H9 (cell line): ENCODE data around the gene ARMC9. TPM values are rescaled to one million over a fixed set of nuclear protein-coding genes. Genes with fewer than 3 reads are reported as not detected.

Experiments used
- DNase-seq: peaks from one replicate; pipeline ENCODE4 v3.0.0-alpha.2; 2017
- H2AFZ ChIP-seq: one replicate; pipeline ENCODE4 v1.6.1; 2013; ENCODE audit warnings: mild to moderate bottlenecking, low read length, control low read depth, moderate library complexity
- H2AK5ac ChIP-seq: 2 replicates; pipeline ENCODE4 v1.6.1; 2013; ENCODE audit warnings: low read length, control low read depth, mixed read lengths; ENCODE audit not compliant: insufficient read length
- H2BK120ac ChIP-seq: one replicate; pipeline ENCODE4 v1.6.1; 2013; ENCODE audit warnings: low read depth, mild to moderate bottlenecking, low read length, control low read depth, inconsistent platforms; ENCODE audit not compliant: poor library complexity, severe bottlenecking
- H2BK12ac ChIP-seq: 2 replicates; pipeline ENCODE4 v1.6.1; 2013; ENCODE audit warnings: low read length, control low read depth, mixed read lengths, low read depth; ENCODE audit not compliant: insufficient read length
- H2BK15ac ChIP-seq: 2 replicates; pipeline ENCODE4 v1.6.1; 2013; ENCODE audit warnings: low read depth, low read length, control low read depth
- H2BK20ac ChIP-seq: one replicate; pipeline ENCODE4 v1.6.1; 2013; ENCODE audit warnings: low read depth, mild to moderate bottlenecking, low read length, control low read depth, inconsistent platforms; ENCODE audit not compliant: poor library complexity, severe bottlenecking
- H2BK5ac ChIP-seq: 2 replicates; pipeline ENCODE4 v1.6.1; 2013; ENCODE audit warnings: low read length, control low read depth, mixed read lengths; ENCODE audit not compliant: insufficient read length
- H3K14ac ChIP-seq: 2 replicates; pipeline ENCODE4 v1.6.1; 2013; ENCODE audit warnings: low read length, control low read depth; ENCODE audit not compliant: insufficient read depth
- H3K18ac ChIP-seq: 2 replicates; pipeline ENCODE4 v1.6.1; 2013; ENCODE audit warnings: low read depth, mild to moderate bottlenecking, mixed read lengths, low read length, control low read depth; ENCODE audit not compliant: insufficient read length
- H3K23ac ChIP-seq: 2 replicates; pipeline ENCODE4 v1.6.1; 2013; ENCODE audit warnings: low read length, control low read depth, mixed read lengths, low read depth; ENCODE audit not compliant: insufficient read length
- H3K23me2 ChIP-seq: 2 replicates; pipeline ENCODE4 v1.6.1; 2013; ENCODE audit warnings: low read depth, mild to moderate bottlenecking, mixed read lengths, low read length, control low read depth; ENCODE audit not compliant: insufficient read length, poor library complexity, severe bottlenecking
- H3K27ac ChIP-seq: 2 replicates; pipeline ENCODE4 v1.5.1; 2013; ENCODE audit warnings: low read length, control low read depth, mixed read lengths, low read depth; ENCODE audit not compliant: insufficient read length
- H3K27me3 ChIP-seq: 2 replicates; pipeline ENCODE4 v1.6.1; 2013; ENCODE audit warnings: low read length, control low read depth, inconsistent platforms; ENCODE audit not compliant: insufficient read depth
- H3K4ac ChIP-seq: 2 replicates; pipeline ENCODE4 v1.6.1; 2013; ENCODE audit warnings: low read depth, mild to moderate bottlenecking, control low read depth, inconsistent platforms, low read length, moderate library complexity
- H3K4me1 ChIP-seq: 2 replicates; pipeline ENCODE4 v1.6.1; 2013; ENCODE audit warnings: low read length, control low read depth, inconsistent platforms; ENCODE audit not compliant: insufficient read depth
- H3K4me2 ChIP-seq: 2 replicates; pipeline ENCODE4 v1.6.1; 2013; ENCODE audit warnings: low read length, control low read depth, mixed read lengths; ENCODE audit not compliant: insufficient read length, insufficient read depth
- H3K56ac ChIP-seq: 2 replicates; pipeline ENCODE4 v1.6.1; 2013; ENCODE audit warnings: low read depth, mild to moderate bottlenecking, mixed read lengths, low read length, control low read depth; ENCODE audit not compliant: insufficient read length
- H3K79me1 ChIP-seq: 2 replicates; pipeline ENCODE4 v1.6.1; 2013; ENCODE audit warnings: low read depth, mild to moderate bottlenecking, moderate library complexity, low read length, control low read depth, inconsistent platforms; ENCODE audit not compliant: insufficient read depth, poor library complexity, severe bottlenecking
- H3K79me2 ChIP-seq: 2 replicates; pipeline ENCODE4 v1.6.1; 2013; ENCODE audit warnings: low read length, control low read depth, inconsistent platforms; ENCODE audit not compliant: insufficient read depth
- H3K9ac ChIP-seq: 2 replicates; pipeline ENCODE4 v1.6.1; 2013; ENCODE audit warnings: low read length, control low read depth, mixed read lengths; ENCODE audit not compliant: insufficient read length; ENCODE audit errors: extremely low read depth
- H3K9me3 ChIP-seq: one replicate; pipeline ENCODE4 v1.6.1; 2013; ENCODE audit warnings: low read depth, low read length, inconsistent platforms; ENCODE audit not compliant: control insufficient read depth
- H3T11ph ChIP-seq: one replicate; pipeline ENCODE4 v1.6.1; 2013; ENCODE audit warnings: mild to moderate bottlenecking, low read length, control low read depth, inconsistent platforms
- H4K20me1 ChIP-seq: one replicate; pipeline ENCODE4 v1.6.1; 2013; ENCODE audit not compliant: control insufficient read depth, insufficient read length, insufficient read depth
- H4K5ac ChIP-seq: 2 replicates; pipeline ENCODE4 v1.6.1; 2013; ENCODE audit warnings: low read depth, mild to moderate bottlenecking, mixed read lengths, low read length, control low read depth; ENCODE audit not compliant: insufficient read length
- H4K8ac ChIP-seq: replicated peaks from 2 replicates; pipeline ENCODE4 v1.6.1; 2013; ENCODE audit warnings: low read length, control low read depth, mixed read lengths, low read depth; ENCODE audit not compliant: insufficient read length
- H4K91ac ChIP-seq: 2 replicates; pipeline ENCODE4 v1.6.1; 2013; ENCODE audit warnings: low read depth, mild to moderate bottlenecking, moderate library complexity, mixed read lengths, low read length, control low read depth; ENCODE audit not compliant: insufficient read length
- H3K27ac Mint-ChIP-seq, 3 experiments: 2 replicates in 2 of 3; 3 replicates in 1 of 3; pipeline ENCODE4 v1.8.0; 2020 to 2021; ENCODE audit warnings: mixed read lengths in 3 of 3, mild to moderate bottlenecking in 1 of 3, moderate library complexity in 1 of 3
- H3K27me3 Mint-ChIP-seq: 2 replicates; pipeline ENCODE4 v1.8.0; 2021; ENCODE audit warnings: low read depth, mild to moderate bottlenecking, moderate library complexity, mixed read lengths
- H3K36me3 Mint-ChIP-seq, 3 experiments: 2 replicates in 2 of 3; 3 replicates in 1 of 3; pipeline ENCODE4 v1.8.0; 2020 to 2021; ENCODE audit warnings: low read depth in 3 of 3, mixed read lengths in 3 of 3; ENCODE audit not compliant: insufficient read depth in 1 of 3
- H3K4me1 Mint-ChIP-seq, 2 experiments: 2 replicates each; pipeline ENCODE4 v1.8.0; 2020; ENCODE audit warnings: mixed read lengths in 2 of 2
- H3K4me3 Mint-ChIP-seq, 2 experiments: 2 replicates in 1 of 2; 3 replicates in 1 of 2; pipeline ENCODE4 v1.8.0; 2020 to 2021; ENCODE audit warnings: mild to moderate bottlenecking in 2 of 2, mixed read lengths in 2 of 2, moderate library complexity in 1 of 2
- H3K9me3 Mint-ChIP-seq, 2 experiments: 2 replicates in 1 of 2; 3 replicates in 1 of 2; pipeline ENCODE4 v1.8.0; 2020; ENCODE audit warnings: mild to moderate bottlenecking in 2 of 2, mixed read lengths in 2 of 2, moderate library complexity in 1 of 2
- WGBS: extraction: QIAGEN DNeasy Blood & Tissue Kit; methylation state at CpG from one replicate; pipeline ENCODE4 v1.1.7; 2013; ENCODE audit warnings: missing lambda C conversion rate, low lambda C conversion rate, mixed read lengths; ENCODE audit not compliant: insufficient read length; ENCODE audit errors: extremely low coverage; 5-methylcytosine and 5-hydroxymethylcytosine counted together
- total RNA-seq: library from RNA; stranded (reverse); gene quantifications from 2 replicates; pipeline ENCODE4 v1.2.1, GENCODE V29; 2021
- TF ChIP-seq, protein P1 (sequence below): fragments of 200-600 bp; sonication (generic); conservative IDR thresholded peaks from 3 replicates; pipeline ENCODE4 v1.8.0; 2021; ENCODE audit warnings: antibody characterized with exemption, mild to moderate bottlenecking

Gene ARMC9
- total RNA-seq, 1 experiment from 2014 or later = 37.6 TPM

- no peaks in the 10 kb centered on the region for H3K79me1 ChIP-seq
- no peaks in the 10 kb centered on the region; the same call in 1 of the 2 replicates for H3K4me1 ChIP-seq
- Mint-ChIP-seq H3K4me1 (peaks cover 4 to 24% of the 10 kb centered on the region in 2 experiments; a peak in 3 of 4 replicates), H3K36me3 (peaks cover 5 to 49% (median 14%) of the 10 kb centered on the region in 3 experiments), H3K27me3 (no peaks in the 10 kb centered on the region), H3K9me3 (no peaks in the 10 kb centered on the region; a peak in 1 of 5 replicates), H3K4me3 (no peak overlapping the region), H3K27ac (peak overlapping the region in 1 of 3 experiments; percentile 17; a peak in 1 of 7 replicates)
- no peak overlapping the region for H2BK15ac ChIP-seq
- no peaks in the 10 kb centered on the region for H4K20me1 ChIP-seq
- H3K56ac ChIP-seq = no peak overlapping the region
- no peak overlapping the region for H3K4ac ChIP-seq
- no peak overlapping the region for H2BK5ac ChIP-seq
- no peak overlapping the region for H3K4me2 ChIP-seq
- no peak overlapping the region for H3K27ac ChIP-seq
- H2AK5ac ChIP-seq = no peak overlapping the region
- H3K18ac ChIP-seq = no peak overlapping the region
- no peak overlapping the region for H4K5ac ChIP-seq
- H3T11ph ChIP-seq = no peak overlapping the region
- no peak overlapping the region for H2BK20ac ChIP-seq
- no peak overlapping the region for H3K9ac ChIP-seq
- no peaks in the 10 kb centered on the region for H3K27me3 ChIP-seq
- H4K8ac ChIP-seq = no peak overlapping the region
- H4K91ac ChIP-seq = no peak overlapping the region
- no CpG with 5 or more reads among the region's 7 CpGs for whole genome bisulfite sequencing
- no peak overlapping the region for H2AFZ ChIP-seq
- no peaks in the 10 kb centered on the region for H3K23me2 ChIP-seq
- no peak overlapping the region for H3K23ac ChIP-seq
- H2BK120ac ChIP-seq = no peak overlapping the region
- TF ChIP-seq, protein P1, sequence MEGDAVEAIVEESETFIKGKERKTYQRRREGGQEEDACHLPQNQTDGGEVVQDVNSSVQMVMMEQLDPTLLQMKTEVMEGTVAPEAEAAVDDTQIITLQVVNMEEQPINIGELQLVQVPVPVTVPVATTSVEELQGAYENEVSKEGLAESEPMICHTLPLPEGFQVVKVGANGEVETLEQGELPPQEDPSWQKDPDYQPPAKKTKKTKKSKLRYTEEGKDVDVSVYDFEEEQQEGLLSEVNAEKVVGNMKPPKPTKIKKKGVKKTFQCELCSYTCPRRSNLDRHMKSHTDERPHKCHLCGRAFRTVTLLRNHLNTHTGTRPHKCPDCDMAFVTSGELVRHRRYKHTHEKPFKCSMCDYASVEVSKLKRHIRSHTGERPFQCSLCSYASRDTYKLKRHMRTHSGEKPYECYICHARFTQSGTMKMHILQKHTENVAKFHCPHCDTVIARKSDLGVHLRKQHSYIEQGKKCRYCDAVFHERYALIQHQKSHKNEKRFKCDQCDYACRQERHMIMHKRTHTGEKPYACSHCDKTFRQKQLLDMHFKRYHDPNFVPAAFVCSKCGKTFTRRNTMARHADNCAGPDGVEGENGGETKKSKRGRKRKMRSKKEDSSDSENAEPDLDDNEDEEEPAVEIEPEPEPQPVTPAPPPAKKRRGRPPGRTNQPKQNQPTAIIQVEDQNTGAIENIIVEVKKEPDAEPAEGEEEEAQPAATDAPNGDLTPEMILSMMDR = no peak
- no peak overlapping the region for H2BK12ac ChIP-seq
- H3K14ac ChIP-seq = no peak overlapping the region
- no peaks in the 10 kb centered on the region for H3K9me3 ChIP-seq
- H3K79me2 ChIP-seq = no peaks in the 10 kb centered on the region
- no peak for DNase-seq
Observed at GRCh38 chr2:231246171-231246842, 47.9 kb downstream of the ARMC9 start.
